ENCODE measurements around the gene NLN. TPM values are rescaled to one million over a fixed set of nuclear protein-coding genes. Genes with fewer than 3 reads are reported as not detected.

Gene NLN
- total RNA-seq, 1 experiment from 2014 or later, result 46.5 TPM

- H3K4me1 ChIP-seq (ENCODE audit: low read length), result no peaks in the 10 kb centered on the region
- H4K20me1 ChIP-seq (ENCODE audit: insufficient read depth, low read depth, low read length), result no peaks in the 10 kb centered on the region
- H3K27ac ChIP-seq (ENCODE audit: low read length), result no peak overlapping the region
- DNase-seq, result no peak
- no peak overlapping the region for H3K4me2 ChIP-seq (ENCODE audit: low read depth, low read length, poor library complexity, severe bottlenecking)
- no peaks in the 10 kb centered on the region for H3K36me3 ChIP-seq (ENCODE audit: insufficient read depth, low read length)
- H3K79me2 ChIP-seq (ENCODE audit: low read length), result no peaks in the 10 kb centered on the region
- no peaks in the 10 kb centered on the region for H3K9me2 ChIP-seq (replicated peaks; ENCODE audit: insufficient read depth, low read length)
- no peak overlapping the region for H3K4me3 ChIP-seq (ENCODE audit: low read length)
- no peaks in the 10 kb centered on the region for H3K9me3 ChIP-seq (ENCODE audit: low read length)
- no peak overlapping the region for H2AFZ ChIP-seq (ENCODE audit: low read length)
- H3K27me3 ChIP-seq (ENCODE audit: low read length), result peaks cover 2% of the 10 kb centered on the region; the same call in 1 of the 2 replicates
- no peak overlapping the region for H3K9ac ChIP-seq (ENCODE audit: low read length)
Measured at GRCh38 chr5:65876970-65877369, 155.0 kb downstream of the NLN start.

Other genes starting within 250 kb of the NLN start
- gene ADAMTS6, start 240.3 kb upstream of the NLN start, total RNA-seq (2014; rRNA removed; shearing (Covaris generic); ENCODE audit: low replicate concordance), result 2.6 TPM in 2 replicates
- gene CENPK, start 159.0 kb upstream of the NLN start, total RNA-seq (2014; rRNA removed; shearing (Covaris generic); ENCODE audit: low replicate concordance), result 31.5 and 86.4 TPM in 2 replicates
- 45.3 and 83.3 TPM in 2 replicates for gene PPWD1, start 158.9 kb upstream of the NLN start, total RNA-seq (2014; rRNA removed; shearing (Covaris generic); ENCODE audit: low replicate concordance)
- gene TRIM23, start 97.9 kb upstream of the NLN start, total RNA-seq (2014; rRNA removed; shearing (Covaris generic); ENCODE audit: low replicate concordance), result 32.1 and 44.1 TPM in 2 replicates
- gene SHLD3, start 97.2 kb upstream of the NLN start, total RNA-seq (2014; rRNA removed; shearing (Covaris generic); ENCODE audit: low replicate concordance), result 5.1 and 7.0 TPM in 2 replicates
- 31.5 and 51.3 TPM in 2 replicates for gene TRAPPC13, start 97.2 kb upstream of the NLN start, total RNA-seq (2014; rRNA removed; shearing (Covaris generic); ENCODE audit: low replicate concordance)
- gene SGTB, start 96 bp upstream of the NLN start, total RNA-seq (2014; rRNA removed; shearing (Covaris generic); ENCODE audit: low replicate concordance), result 7.4 and 10.2 TPM in 2 replicates
- gene ERBIN, start 204.4 kb downstream of the NLN start, total RNA-seq (2014; rRNA removed; shearing (Covaris generic); ENCODE audit: low replicate concordance), result 173 and 203 TPM in 2 replicates